Endothelial cell of umbilical vein (primary cell): Measurements from ENCODE around the gene PRKCD. TPM values are rescaled to one million over a fixed set of nuclear protein-coding genes. Genes with fewer than 3 reads are reported as not detected.

Experiments
- BruUV-seq: library from RNA; stranded (reverse); fragments of 400-500 nt; replicated peaks from 2 replicates; lab custom pipeline; 2021; lab: Mats Ljungman, UMichigan
- CTCF ChIA-PET: fragments of 300-600, 350-600 bp; sonication (Branson Sonifier 250); formaldehyde crosslinking; loops from one replicate; lab custom pipeline; 2021; ENCODE audit warnings: antibody characterized with exemption, inconsistent platforms; lab: Charles Lee
- POLR2A ChIA-PET: fragments of 300-600, 350-600 bp; sonication (Branson Sonifier 250); formaldehyde crosslinking; loops from one replicate; lab custom pipeline; 2021; ENCODE audit warnings: antibody characterized with exemption, inconsistent platforms; lab: Charles Lee
- DNase-seq: peaks from one replicate; pipeline ENCODE4 v3.0.0-alpha.2; 2011; ENCODE audit warnings: low read depth, low spot score
- FAIRE-seq: peaks from 2 replicates; lab custom pipeline; 2011; peaks lifted over from hg19 to GRCh38; lab: Jason Lieb, UNC
- H2AFZ ChIP-seq: 2 replicates; pipeline ENCODE4 v1.6.0; 2012; ENCODE audit warnings: low read depth, low read length, control low read depth, inconsistent platforms
- H3K27ac ChIP-seq: 2 replicates; pipeline ENCODE4 v1.5.1; 2011; ENCODE audit warnings: low read depth, mild to moderate bottlenecking, control low read depth, low read length, moderate library complexity; ENCODE audit not compliant: insufficient read depth
- H3K27me3 ChIP-seq, 2 experiments: 2 replicates each; pipeline versions ENCODE4 v1.6.0 to v1.6.1; 2011; ENCODE audit warnings: low read length in 2 of 2, mixed read lengths in 1 of 2; ENCODE audit not compliant: control insufficient read depth in 2 of 2, insufficient read depth in 2 of 2
- H3K36me3 ChIP-seq, 2 experiments: 2 replicates in 1 of 2; 3 replicates in 1 of 2; pipeline ENCODE4 v1.5.1; 2011; ENCODE audit warnings: low read length in 2 of 2, mild to moderate bottlenecking in 1 of 2, moderate library complexity in 1 of 2; ENCODE audit not compliant: control insufficient read depth in 2 of 2, insufficient read depth in 2 of 2; ENCODE audit errors: extremely low read depth in 1 of 2
- H3K4me1 ChIP-seq: 3 replicates; pipeline ENCODE4 v1.5.1; 2011; ENCODE audit warnings: mild to moderate bottlenecking, low read length; ENCODE audit not compliant: control insufficient read depth, insufficient read depth; ENCODE audit errors: extremely low read depth
- H3K4me2 ChIP-seq: 2 replicates; pipeline ENCODE4 v1.6.1; 2011; ENCODE audit warnings: low read length, control low read depth, mixed read lengths; ENCODE audit not compliant: insufficient read depth
- H3K4me3 ChIP-seq, 3 experiments: fragments of 200-600 bp in 1 of 3; sonication (generic), shearing (Covaris generic) in 1 of 3; replicated peaks in 1 of 3; 2 replicates each; pipeline ENCODE4 v1.5.1; 2011 to 2016; ENCODE audit warnings: control low read depth in 3 of 3, low read length in 3 of 3, mild to moderate bottlenecking in 2 of 3, inconsistent platforms in 1 of 3, low read depth in 1 of 3, moderate library complexity in 1 of 3; ENCODE audit not compliant: insufficient read depth in 1 of 3
- H3K79me2 ChIP-seq: 2 replicates; pipeline ENCODE4 v1.6.0; 2012; ENCODE audit warnings: low read length, inconsistent platforms; ENCODE audit not compliant: control insufficient read depth, insufficient read depth
- H3K9ac ChIP-seq: replicated peaks from 2 replicates; pipeline ENCODE3; 2011; ENCODE audit warnings: low read length, control low read depth; ENCODE audit not compliant: insufficient read depth; ENCODE audit errors: extremely low read depth
- H3K9me1 ChIP-seq: replicated peaks from 3 replicates; pipeline ENCODE4 v1.6.0; 2011; ENCODE audit warnings: mild to moderate bottlenecking, low read length; ENCODE audit not compliant: control insufficient read depth, insufficient read depth; ENCODE audit errors: extremely low read depth
- H3K9me3 ChIP-seq: replicated peaks from 2 replicates; pipeline ENCODE4 v1.5.1; 2012; ENCODE audit warnings: low read length, inconsistent platforms; ENCODE audit not compliant: control insufficient read depth, insufficient read depth
- H4K20me1 ChIP-seq: replicated peaks from 2 replicates; pipeline ENCODE3; 2011; ENCODE audit warnings: mild to moderate bottlenecking, low read length; ENCODE audit not compliant: control insufficient read depth, insufficient read depth; ENCODE audit errors: extremely low read depth
- CTCF ChIP-seq, 2 donors: IDR thresholded peaks; 1 replicate in 1 of 2; 2 replicates in 1 of 2; pipeline ENCODE4 v1.5.1; 2011; ENCODE audit warnings: low read length in 2 of 2, mild to moderate bottlenecking in 2 of 2, moderate library complexity in 2 of 2, control low read depth in 1 of 2, inconsistent platforms in 1 of 2, low read depth in 1 of 2; ENCODE audit not compliant: insufficient read depth in 1 of 2; ENCODE audit errors: extremely low read depth in 1 of 2
- EZH2 ChIP-seq: IDR thresholded peaks from 2 replicates; pipeline ENCODE4 v1.6.1; 2012; ENCODE audit warnings: borderline replicate concordance, low read depth, mild to moderate bottlenecking, moderate library complexity, low read length, inconsistent platforms; ENCODE audit not compliant: severe bottlenecking
- GATA2 ChIP-seq: IDR thresholded peaks from 2 replicates; pipeline ENCODE4 v1.7.0; 2011; ENCODE audit warnings: low read depth, mild to moderate bottlenecking, moderate library complexity, mixed read lengths, low read length; ENCODE audit not compliant: insufficient read length, insufficient read depth
- MAX ChIP-seq: IDR thresholded peaks from 2 replicates; pipeline ENCODE4 v1.6.1; 2011; ENCODE audit not compliant: insufficient read depth, insufficient read length
- dilution Hi-C: fragments of 300-500 bp; cut with MboI; formaldehyde crosslinking; loops from one replicate; pipeline ENCODE4 v1.15.0; 2019; ENCODE audit warnings: low sequenced_read_pairs; ENCODE audit not compliant: extremely low pct_ligation_motif_present
- intact Hi-C: fragments of 100-400 bp; cut with micrococcal nuclease; formaldehyde crosslinking; loops from one replicate; pipeline ENCODE4 v1.10.0; 2022
- polyA plus RNA-seq, 4 experiments: library from polyadenylated mRNA; depleted of rRNA in 3 of 4; stranded (reverse) in 3 of 4; unstranded in 1 of 4; fragments of >200 nt; gene quantifications; 2 replicates each; pipeline versions ENCODE4 v1.2.1 to v1.2.3, GENCODE V29; 2011 to 2012; ENCODE audit warnings: missing spikeins in 1 of 4
- total RNA-seq: library from RNA; stranded (reverse); gene quantifications from 2 replicates; pipeline ENCODE4 v1.2.3, GENCODE V29; 2021

PRKCD gene
- total and polyA plus RNA-seq, 2 donors (not counting 3 experiments of a cell fraction or from before 2014, with no cell fraction given), result 15.5 to 19.0 TPM

GRCh38 chr3:53195602-53196574, 34.9 kb downstream of the PRKCD start:
- Histone ChIP-seq H3K9me1 (no peaks in the 10 kb centered on the region), H3K9ac (no peak overlapping the region), H2AFZ (peak overlapping the region; percentile 52), H3K27me3 (no peaks in the 10 kb centered on the region), H3K79me2 (no peaks in the 10 kb centered on the region), H3K9me3 (no peaks in the 10 kb centered on the region), H3K4me2 (no peak overlapping the region), H4K20me1 (no peaks in the 10 kb centered on the region), H3K4me1 (peaks cover 11% of the 10 kb centered on the region), H3K4me3 (no peak overlapping the region), H3K36me3 (no peaks in the 10 kb centered on the region), H3K27ac (no peak overlapping the region)
- ChIA-PET POLR2A (interaction anchor here (0.6 kb wide), 1 partner anchor 92 kb away, joined by 3 read pairs; no protein-coding TSS in a partner anchor), CTCF (interaction anchor here (0.8 to 8.2 kb wide), 22 partner anchors 8 to 92 kb away, joined by 3 to 199 read pairs (median 5); partner anchors contain the start of gene PRKCD)
- FAIRE-seq, result peak; percentile 86
- peak; percentile 28 for DNase-seq
- intact Hi-C loops (loop anchor here (1.0 to 2.0 kb wide), 3 partner anchors 35 to 82 kb away; partner anchors contain the start of gene PRKCD), dilution Hi-C loops (no loop called here)
- no peak for TF ChIP-seq MAX
- no peak for TF ChIP-seq GATA2
- TF ChIP-seq CTCF (IDR thresholded peaks at IDR 0.05; ENCODE audit: extremely low read depth in 1 of 2, insufficient read depth in 1 of 2, low read depth in 1 of 2, low read length in 2 of 2), result peak; percentile 98 to 99
- TF ChIP-seq EZH2, result no peak
- no TSS peak for BruUV-seq
